Gastrocnemius medialis (tissue), 4 donors: ENCODE results near the gene RIMS4. TPM values are rescaled to one million over a fixed set of nuclear protein-coding genes. Genes with fewer than 3 reads are reported as not detected.

Experiments used
- ATAC-seq, 2 donors: fragments of 150-250 bp; one replicate each; pipeline ENCODE4 v1.9.1; 2016
- DNase-seq, 2 donors: peaks; one replicate each; pipeline ENCODE4 v3.0.0-alpha.2; 2019
- H3K27ac ChIP-seq, 4 donors: fragments of 200-600 bp; sonication (generic); 1 replicate in 1 of 4; 2 replicates in 3 of 4; pipeline ENCODE4 v1.5.1; 2016 to 2018; ENCODE audit warnings: mild to moderate bottlenecking in 2 of 4, moderate library complexity in 1 of 4
- H3K27me3 ChIP-seq, 3 donors: fragments of 200-600 bp; sonication (generic) in 2 of 3; 1 replicate in 1 of 3; 2 replicates in 2 of 3; pipeline versions ENCODE4 v1.5.1 to v1.6.0; 2016 to 2019; ENCODE audit warnings: mild to moderate bottlenecking in 1 of 3, moderate library complexity in 1 of 3
- H3K36me3 ChIP-seq, 2 donors: fragments of 200-600 bp; sonication (generic) in 1 of 2; one replicate each; pipeline ENCODE4 v1.5.1; 2017 to 2018
- H3K4me1 ChIP-seq, 2 donors: fragments of 200-600 bp; sonication (generic) in 1 of 2; one replicate each; pipeline ENCODE4 v1.5.1; 2016 to 2017; ENCODE audit warnings: mild to moderate bottlenecking in 2 of 2
- H3K4me3 ChIP-seq, 4 donors: fragments of 200-600 bp; sonication (generic) in 3 of 4; 1 replicate in 1 of 4; 2 replicates in 3 of 4; pipeline ENCODE4 v1.5.1; 2016 to 2019; ENCODE audit warnings: mild to moderate bottlenecking in 2 of 4
- H3K9me3 ChIP-seq, 3 donors: fragments of 200-600 bp; sonication (generic) in 2 of 3; 1 replicate in 1 of 3; 2 replicates in 2 of 3; pipeline ENCODE4 v1.5.1; 2016 to 2019
- POLR2A ChIP-seq, 2 donors: fragments of 450-650 bp; IDR thresholded peaks; one replicate each; pipeline ENCODE4 v1.6.1; 2017; ENCODE audit warnings: antibody characterized with exemption in 2 of 2, mild to moderate bottlenecking in 2 of 2, moderate library complexity in 2 of 2
- in situ Hi-C, 4 donors: fragments of 200-750 bp; cut with MboI; loops; one replicate each; pipeline versions ENCODE4 v1.15.0 to v1.8.0; 2017; ENCODE audit warnings: low sequenced_read_pairs in 4 of 4
- intact Hi-C: fragments of 100-400 bp; cut with DNase I; formaldehyde crosslinking; loops from one replicate; pipeline ENCODE4 v1.15.1; 2023; ENCODE audit warnings: low total_unique reads
- total RNA-seq, 4 donors: library from RNA; depleted of rRNA; stranded (reverse); fragments of >200 nt; gene quantifications; one replicate each; pipeline versions ENCODE4 v1.1.0 to v1.2.3, GENCODE V29; 2016
- TF ChIP-seq, protein P1 (sequence below), 5 experiments: fragments of 450-650 bp in 3 of 5; fragments of 200-600 bp in 2 of 5; sonication (generic) in 2 of 5; IDR thresholded peaks in 4 of 5; conservative IDR thresholded peaks in 1 of 5; 1 replicate in 4 of 5; 2 replicates in 1 of 5; pipeline ENCODE4 v1.5.1; 2016 to 2019; ENCODE audit warnings: antibody characterized with exemption in 5 of 5, mild to moderate bottlenecking in 3 of 5, moderate library complexity in 3 of 5

The RIMS4 gene
- total RNA-seq, 4 donors from 2014 or later: 0.13 to 0.41 TPM; not detected in 2

DNA sequence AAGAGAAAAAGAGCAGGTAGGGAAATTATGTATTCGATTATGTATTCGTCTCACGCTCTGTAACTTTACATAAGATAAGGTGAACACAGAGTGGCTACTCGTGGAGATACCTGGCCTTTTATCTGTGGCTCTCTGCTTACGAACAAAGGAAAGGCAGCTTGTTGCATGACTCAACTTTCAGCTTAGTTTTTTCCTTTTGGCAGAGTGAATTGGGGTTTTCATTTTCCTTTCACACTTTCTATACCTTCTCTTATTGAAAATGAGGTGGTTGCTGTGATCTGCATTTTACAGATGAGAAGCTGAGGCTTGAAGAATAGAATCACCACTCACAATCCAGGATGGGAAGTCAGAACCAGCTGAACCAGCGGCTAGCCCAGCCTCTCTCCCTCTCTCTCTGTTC lies 78.0 kb downstream of the RIMS4 start:
- H3K9me3 ChIP-seq: no peaks in the 10 kb centered on the region
- no peaks in the 10 kb centered on the region for H3K27me3 ChIP-seq
- DNase-seq (no peak), ATAC-seq (no peak)
- peak overlapping the region in 2 of 4 donors; percentile 3 to 33 for H3K27ac ChIP-seq
- in situ Hi-C loops: loop anchor here (5.0 to 25.0 kb wide), 4 partner anchors 45 to 520 kb away; partner anchors contain the start of gene OSER1 (in 2 of the 4)
- peaks cover 32 to 38% of the 10 kb centered on the region in 2 donors for H3K4me1 ChIP-seq
- intact Hi-C loops: loop anchor here (10.0 kb wide), 1 partner anchor 418 kb away; the partner anchor contains the start of gene FITM2
- TF ChIP-seq POLR2A (IDR thresholded peaks at IDR 0.05): no peak
- TF ChIP-seq, protein P1, sequence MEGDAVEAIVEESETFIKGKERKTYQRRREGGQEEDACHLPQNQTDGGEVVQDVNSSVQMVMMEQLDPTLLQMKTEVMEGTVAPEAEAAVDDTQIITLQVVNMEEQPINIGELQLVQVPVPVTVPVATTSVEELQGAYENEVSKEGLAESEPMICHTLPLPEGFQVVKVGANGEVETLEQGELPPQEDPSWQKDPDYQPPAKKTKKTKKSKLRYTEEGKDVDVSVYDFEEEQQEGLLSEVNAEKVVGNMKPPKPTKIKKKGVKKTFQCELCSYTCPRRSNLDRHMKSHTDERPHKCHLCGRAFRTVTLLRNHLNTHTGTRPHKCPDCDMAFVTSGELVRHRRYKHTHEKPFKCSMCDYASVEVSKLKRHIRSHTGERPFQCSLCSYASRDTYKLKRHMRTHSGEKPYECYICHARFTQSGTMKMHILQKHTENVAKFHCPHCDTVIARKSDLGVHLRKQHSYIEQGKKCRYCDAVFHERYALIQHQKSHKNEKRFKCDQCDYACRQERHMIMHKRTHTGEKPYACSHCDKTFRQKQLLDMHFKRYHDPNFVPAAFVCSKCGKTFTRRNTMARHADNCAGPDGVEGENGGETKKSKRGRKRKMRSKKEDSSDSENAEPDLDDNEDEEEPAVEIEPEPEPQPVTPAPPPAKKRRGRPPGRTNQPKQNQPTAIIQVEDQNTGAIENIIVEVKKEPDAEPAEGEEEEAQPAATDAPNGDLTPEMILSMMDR (IDR thresholded peaks at IDR 0.05 in 4 of 5, conservative IDR thresholded peaks at IDR 0.05 in 1 of 5): no peak
- H3K4me3 ChIP-seq: no peak overlapping the region
- H3K36me3 ChIP-seq: no peaks in the 10 kb centered on the region

DNA sequence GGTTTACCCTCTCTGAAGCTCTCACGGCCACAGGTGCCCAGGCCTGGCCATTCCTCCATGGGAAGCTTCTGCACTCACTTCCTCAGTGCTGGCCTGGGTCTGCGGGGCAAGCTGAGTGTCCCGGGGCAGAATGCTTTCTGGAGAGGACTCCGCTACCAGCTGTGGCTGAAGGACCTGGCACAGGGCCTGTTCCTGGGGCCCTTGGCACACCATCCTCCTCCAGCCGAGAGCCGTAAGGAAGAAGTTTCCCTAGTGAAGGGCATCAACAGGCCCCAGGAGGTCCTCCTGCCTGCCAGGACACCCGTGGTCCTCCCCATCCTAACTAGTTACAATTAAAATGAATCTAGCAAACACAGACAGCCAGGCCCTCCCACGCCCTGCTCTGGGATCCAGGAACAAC lies 78.7 kb downstream of the RIMS4 start:
- no peak overlapping the region for H3K4me3 ChIP-seq
- DNase-seq: peak in 1 of 2 donors; percentile 70
- H3K4me1 ChIP-seq: peaks cover 32 to 38% of the 10 kb centered on the region in 2 donors
- no peaks in the 10 kb centered on the region for H3K36me3 ChIP-seq
- no peaks in the 10 kb centered on the region for H3K9me3 ChIP-seq
- intact Hi-C loops: loop anchor here (10.0 kb wide), 1 partner anchor 417 kb away; the partner anchor contains the start of gene FITM2
- H3K27me3 ChIP-seq: no peaks in the 10 kb centered on the region
- TF ChIP-seq, protein P1 (IDR thresholded peaks at IDR 0.05 in 4 of 5, conservative IDR thresholded peaks at IDR 0.05 in 1 of 5): no peak
- no peak for TF ChIP-seq POLR2A (IDR thresholded peaks at IDR 0.05)
- in situ Hi-C loops: loop anchor here (5.0 to 25.0 kb wide), 4 partner anchors 44 to 519 kb away; partner anchors contain the start of gene OSER1 (in 2 of the 4)
- peak overlapping the region; percentile 12 to 62 (median 37) for H3K27ac ChIP-seq
- peak in 1 of 2 donors; percentile 12 for ATAC-seq

DNA sequence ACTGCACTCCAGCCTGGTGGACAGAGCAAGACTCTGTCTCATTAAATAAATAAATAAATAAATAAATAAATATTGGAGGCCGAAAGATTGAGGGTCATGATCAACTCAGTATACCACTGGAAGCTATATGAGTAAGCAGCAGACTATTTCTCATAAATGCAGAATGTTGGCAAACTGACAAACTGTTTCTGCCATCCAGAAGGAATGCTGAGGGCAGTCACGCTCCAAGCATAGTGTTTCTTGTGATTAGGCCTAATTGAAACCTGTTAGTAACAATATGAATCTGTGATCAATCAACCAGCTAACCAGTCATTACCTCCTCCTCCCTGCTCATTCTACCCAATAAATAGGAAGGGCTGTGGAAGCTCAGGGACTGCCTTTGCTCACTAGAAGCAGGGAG lies 79.9 kb downstream of the RIMS4 start:
- H3K27ac ChIP-seq: peak overlapping the region in 2 of 4 donors; percentile 55 to 62
- TF ChIP-seq, protein P1 (IDR thresholded peaks at IDR 0.05 in 4 of 5, conservative IDR thresholded peaks at IDR 0.05 in 1 of 5): no peak
- TF ChIP-seq POLR2A (IDR thresholded peaks at IDR 0.05): no peak
- H3K4me1 ChIP-seq: peaks cover 35 to 38% of the 10 kb centered on the region in 2 donors
- no peaks in the 10 kb centered on the region for H3K36me3 ChIP-seq
- intact Hi-C loops: loop anchor here (10.0 kb wide), 1 partner anchor 416 kb away; the partner anchor contains the start of gene FITM2
- in situ Hi-C loops: loop anchor here (5.0 to 25.0 kb wide), 4 partner anchors 43 to 518 kb away; partner anchors contain the start of gene OSER1 (in 2 of the 4)
- H3K27me3 ChIP-seq: no peaks in the 10 kb centered on the region
- H3K9me3 ChIP-seq: no peaks in the 10 kb centered on the region
- no peak overlapping the region for H3K4me3 ChIP-seq
- ATAC-seq: no peak
- DNase-seq: no peak

DNA sequence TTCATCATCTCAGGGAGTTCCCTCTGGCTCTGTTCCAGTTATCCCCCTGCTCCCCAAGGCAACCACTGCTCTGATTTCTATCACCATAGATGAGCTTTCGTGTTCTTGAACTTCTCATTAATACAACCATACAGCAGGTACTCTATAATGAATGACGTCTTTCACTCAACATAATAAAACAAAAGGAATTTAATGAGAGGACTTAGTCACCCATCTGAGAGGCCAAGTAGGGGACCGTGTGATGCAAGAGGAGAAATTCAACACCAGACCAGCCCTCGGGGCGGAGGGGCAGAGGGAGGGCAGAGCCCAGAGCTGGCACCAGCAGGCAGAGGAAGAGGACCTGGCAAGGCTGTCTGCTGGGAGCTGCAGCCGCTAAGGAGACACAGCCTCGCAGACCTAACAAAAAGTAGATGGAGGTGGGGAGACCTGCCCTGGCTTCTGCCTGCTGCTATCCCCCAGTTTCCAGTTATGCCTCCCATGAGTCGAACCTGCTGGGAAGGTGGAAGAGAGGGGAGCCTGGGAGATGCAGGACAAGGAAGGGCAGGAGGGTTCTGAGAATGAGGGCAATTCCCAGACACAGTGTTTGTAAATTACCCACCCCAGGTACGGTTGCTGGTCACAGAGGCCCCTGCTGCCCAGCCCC lies 81.4 kb downstream of the RIMS4 start:
- Histone ChIP-seq H3K9me3 (no peaks in the 10 kb centered on the region), H3K4me3 (no peak overlapping the region), H3K4me1 (peaks cover 35 to 38% of the 10 kb centered on the region in 2 donors), H3K36me3 (no peaks in the 10 kb centered on the region), H3K27me3 (no peaks in the 10 kb centered on the region), H3K27ac (peak overlapping the region; percentile 52 to 79 (median 64))
- intact Hi-C loops (loop anchor here (5.0 to 10.0 kb wide), 2 partner anchors 197 to 1066 kb away; partner anchors contain the start of genes DNTTIP1 and WFDC3), in situ Hi-C loops (loop anchor here in 3 of 4 donors (25.0 kb wide), 2 partner anchors 192 to 517 kb away; partner anchors contain the start of gene OSER1 (in 2 of the 3))
- no peak for TF ChIP-seq POLR2A (IDR thresholded peaks at IDR 0.05)
- TF ChIP-seq, protein P1 (IDR thresholded peaks at IDR 0.05 in 4 of 5, conservative IDR thresholded peaks at IDR 0.05 in 1 of 5): no peak
- ATAC-seq (peak; percentile 93 to 95), DNase-seq (peak; percentile 86 to 95)
